Cerebellar nuclear complex (tissue), 1 donor: ENCODE measurements around the gene PPID.
A peak's percentile ranks its signal among the peaks of the same experiment; 100 is the strongest.
"Not testable (repeated sequence)": the region's sequence is repeated elsewhere in the genome, so short reads cannot be mapped to it uniquely, and the experiment has no call there.

ENCODE experiments used
- DNase-seq, 2 experiments: peaks; one replicate each; lab custom pipeline; 2025; lab: John Stamatoyannopoulos, UW

Gene PPID

GRCh38 chr4:158729716-158730559 is 6.7 kb upstream of the PPID start:
- DNase-seq = no peak

GRCh38 chr4:158728236-158728635 is 5.0 kb upstream of the PPID start:
- DNase-seq = no peak

- DNase-seq = no peak
These were observed 3.4 kb upstream of the PPID start for GRCh38 chr4:158726633-158727032.

- DNase-seq = no peak
These were observed 1.4 kb upstream of the PPID start for GRCh38 chr4:158724637-158725036.

- no peak for DNase-seq
These were observed 792 bp downstream of the PPID start for GRCh38 chr4:158722291-158722916.

- no peak for DNase-seq
These were observed 1.5 kb downstream of the PPID start for GRCh38 chr4:158721680-158722079.

- no peak for DNase-seq
These were observed 7.4 kb downstream of the PPID start for GRCh38 chr4:158715802-158716201.

GRCh38 chr4:158714937-158715336 is 8.3 kb downstream of the PPID start:
- no peak for DNase-seq

GRCh38 chr4:158712622-158713021 is 10.6 kb downstream of the PPID start:
- DNase-seq = not testable (repeated sequence)

- no peak for DNase-seq
These were observed 12.4 kb downstream of the PPID start for GRCh38 chr4:158710814-158711213.

- DNase-seq = no peak
These were observed 18.9 kb downstream of the PPID start for GRCh38 chr4:158704274-158704673.

GRCh38 chr4:158688813-158689212 is 34.4 kb downstream of the PPID start:
- DNase-seq = no peak

- DNase-seq = no peak
These were observed 41.1 kb downstream of the PPID start for GRCh38 chr4:158682066-158682465.

- no peak for DNase-seq
These were observed 41.6 kb downstream of the PPID start for GRCh38 chr4:158681629-158682028.

- DNase-seq = no peak
These were observed 44.4 kb downstream of the PPID start for GRCh38 chr4:158678767-158679166.

GRCh38 chr4:158676076-158676475 is 47.1 kb downstream of the PPID start:
- no peak for DNase-seq

- DNase-seq = no peak
These were observed 49.6 kb downstream of the PPID start for GRCh38 chr4:158673633-158674032.

- peak; percentile 100 for DNase-seq
These were observed 51.0 kb downstream of the PPID start, which contains the start of gene ETFDH for GRCh38 chr4:158671915-158672806. Gene ETFDH (plus strand): TSS chr4:158672296. CDS start chr4:158672457, 161 bp downstream.

GRCh38 chr4:158671665-158671914 is 51.6 kb downstream of the PPID start, which contains the start of gene C4orf46:
Gene C4orf46 (minus strand): TSS chr4:158671887. CDS start chr4:158671801, 86 bp downstream.
- no peak for DNase-seq

- no peak for DNase-seq
These were observed 52.1 kb downstream of the PPID start for GRCh38 chr4:158670975-158671664.

- DNase-seq = no peak
These were observed 53.9 kb downstream of the PPID start for GRCh38 chr4:158669310-158669709.

GRCh38 chr4:158667651-158668198 is 55.5 kb downstream of the PPID start:
- DNase-seq = no peak
